ENCODE results near the gene ATMIN.

The ATMIN gene

DNA sequence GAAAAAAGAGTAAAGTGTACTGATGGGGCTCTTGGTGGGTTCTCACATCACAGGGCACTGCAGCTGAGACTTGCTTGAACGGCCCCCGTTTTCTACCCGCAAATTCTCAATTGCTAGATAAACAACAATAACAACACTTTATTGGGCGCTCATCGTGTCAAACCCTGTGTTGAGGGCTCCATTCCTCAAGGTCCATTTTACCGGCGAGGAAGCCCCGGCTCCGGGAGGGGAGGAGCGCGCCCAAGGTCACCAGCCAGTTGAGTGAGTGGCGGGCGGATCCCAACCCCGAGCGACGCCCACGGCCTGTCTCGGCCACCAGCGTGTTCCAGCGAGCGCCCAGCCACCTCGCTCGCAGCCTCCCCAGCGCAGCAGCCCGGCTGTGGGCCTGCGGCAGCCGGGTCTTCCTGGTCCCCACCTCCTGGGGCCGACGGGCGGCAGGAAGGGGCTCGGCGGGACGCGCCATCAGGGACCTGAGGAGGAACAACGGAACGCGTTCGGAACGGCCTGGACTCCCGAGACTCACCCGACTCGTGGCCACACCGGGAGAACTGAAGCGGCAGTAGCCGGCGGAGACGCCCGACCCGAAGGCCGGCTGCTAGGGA lies 29.3 kb upstream of the ATMIN start:
- peak; percentile 83 for DNase-seq

DNA sequence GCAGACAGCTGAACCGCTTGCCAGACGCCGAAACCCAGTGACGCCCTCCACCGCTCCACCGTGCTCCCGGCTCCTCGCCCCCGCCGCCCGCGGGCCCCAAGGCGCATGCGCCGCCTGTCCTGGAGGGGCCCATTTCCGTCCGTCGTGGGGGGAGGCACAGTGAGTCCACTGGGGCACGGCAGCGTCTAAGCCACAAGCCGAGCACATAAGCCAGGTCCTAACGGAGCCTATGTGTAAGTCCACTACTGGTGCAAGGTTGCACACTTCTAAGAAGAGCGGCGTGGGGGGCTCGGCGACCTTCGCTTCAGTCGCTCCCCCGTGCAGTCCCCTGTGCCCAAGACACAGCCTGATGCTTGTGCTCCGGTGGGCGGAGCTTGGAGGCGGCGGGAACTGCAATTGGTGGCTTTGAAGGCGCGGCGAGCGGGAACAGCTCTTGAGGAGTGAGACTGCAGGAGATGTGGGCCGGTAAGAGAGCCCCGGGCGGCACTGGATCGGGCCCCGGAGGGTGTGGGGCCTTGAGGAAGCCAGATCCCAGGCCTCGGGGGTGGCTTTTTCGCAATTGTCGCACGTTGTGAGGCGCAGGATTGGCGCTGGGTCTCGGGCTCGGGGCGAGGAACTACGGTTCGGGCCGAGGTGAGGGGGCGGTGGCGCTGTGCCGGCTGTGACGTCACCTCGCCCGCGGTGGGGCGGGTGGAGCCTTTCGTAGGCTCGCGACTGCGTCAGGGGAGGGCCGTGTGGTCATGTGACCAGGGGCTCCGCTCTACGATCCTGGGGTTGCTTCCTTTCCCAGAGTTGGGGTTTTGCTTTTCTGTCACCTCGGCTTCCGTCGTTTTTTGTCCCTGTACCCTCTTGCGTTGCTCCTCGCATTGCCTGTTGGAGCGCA lies 28.6 kb upstream of the ATMIN start, which contains the start of the genes CENPN and CMC2:
CENPN (plus strand) TSS at position 402 of the 883 bp plus-strand sequence. CDS start 4,726 bp downstream, outside the sequence.
CMC2 (minus strand) TSS at position 73 of the 883 bp plus-strand sequence. CDS start 9,491 bp downstream, outside the sequence.
- peak; percentile 98 for DNase-seq

DNA sequence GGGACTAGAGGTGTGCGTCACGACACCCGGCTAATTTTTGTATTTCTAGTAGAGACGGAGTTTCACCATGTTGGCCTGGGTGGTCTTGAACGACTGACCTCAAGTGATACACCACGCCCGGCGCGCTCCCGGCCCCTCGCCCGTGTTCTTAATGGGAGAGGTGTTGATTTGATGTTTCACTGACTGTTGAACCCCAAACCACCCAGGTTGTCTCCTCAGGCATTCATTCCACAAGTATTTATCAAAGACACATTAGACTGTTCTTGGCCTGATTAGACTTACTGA lies 27.2 kb upstream of the ATMIN start:
- no peak for DNase-seq

DNA sequence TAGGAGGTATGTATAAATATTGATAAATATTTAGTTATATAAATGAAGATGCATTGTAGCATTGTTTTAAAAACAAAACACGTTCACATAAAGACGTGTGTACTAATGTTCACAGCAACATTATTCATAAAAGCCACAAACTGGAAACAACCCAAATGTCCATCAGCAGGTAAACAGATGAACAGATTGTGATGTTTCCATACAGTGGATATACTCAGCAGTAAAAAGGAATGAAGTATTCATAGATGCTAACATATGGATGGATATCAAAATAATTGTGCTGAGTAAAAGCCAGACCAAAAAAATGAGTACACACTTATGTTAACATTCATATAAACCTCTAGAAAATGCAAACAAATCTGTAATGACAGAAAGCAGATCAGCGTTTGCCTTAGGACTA lies 22.7 kb upstream of the ATMIN start:
- no peak for DNase-seq

DNA sequence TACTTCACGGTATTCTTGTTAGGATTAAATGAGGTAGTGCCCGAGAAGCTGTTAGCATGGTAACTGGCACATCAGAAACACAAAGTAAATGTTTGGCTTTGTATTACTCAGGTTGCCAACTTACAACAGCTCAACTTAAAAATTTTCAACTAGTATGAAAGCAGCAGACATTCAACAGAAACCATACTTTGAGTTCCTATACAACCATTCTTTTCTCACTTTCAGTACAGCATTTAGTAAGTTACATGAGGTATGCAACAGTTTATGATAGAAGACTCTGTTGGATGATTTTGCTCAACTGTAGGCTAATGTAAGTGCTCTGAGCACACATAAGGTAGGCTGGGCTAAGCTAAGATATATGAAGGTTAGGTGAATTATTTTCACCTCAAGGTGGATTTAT lies 21.0 kb upstream of the ATMIN start:
- DNase-seq: no peak

DNA sequence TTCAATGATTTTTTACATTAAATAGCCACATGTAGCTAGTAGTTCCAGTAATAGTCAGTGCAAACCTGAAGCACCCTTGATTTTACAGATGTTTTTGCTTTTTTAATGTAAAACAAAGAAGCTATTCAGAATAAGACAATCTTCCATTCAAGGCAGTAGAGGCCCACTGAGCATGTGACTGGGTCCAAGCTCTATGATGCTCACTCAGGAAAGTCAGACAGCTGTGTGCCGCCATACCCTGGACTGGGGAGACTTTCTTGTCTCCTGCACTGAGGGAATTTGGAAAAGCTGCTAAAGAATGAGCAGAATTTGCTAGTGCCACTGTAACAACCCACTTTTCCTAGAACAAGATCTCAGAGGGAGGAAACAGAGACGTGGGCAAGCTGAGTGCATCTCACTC lies 17.1 kb upstream of the ATMIN start:
- no peak for DNase-seq

DNA sequence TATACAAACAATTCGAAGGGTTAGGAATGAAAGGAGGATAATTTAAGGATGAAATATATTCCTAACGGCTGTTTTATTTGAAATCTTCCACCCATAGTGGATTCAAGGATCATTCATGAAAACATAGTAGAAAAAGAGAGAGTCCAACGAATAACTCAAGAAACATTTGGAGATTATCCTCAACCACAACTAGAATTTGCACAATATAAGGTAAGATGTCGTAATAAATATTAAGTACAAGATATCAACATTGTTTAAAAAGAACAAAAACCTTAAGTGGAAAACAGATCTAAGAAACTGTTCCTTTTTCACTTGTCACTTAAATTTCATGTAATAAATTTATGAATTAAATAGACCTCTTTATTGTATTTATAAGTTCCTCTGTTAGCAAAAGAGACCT lies 9.2 kb upstream of the ATMIN start:
- DNase-seq: no peak

DNA sequence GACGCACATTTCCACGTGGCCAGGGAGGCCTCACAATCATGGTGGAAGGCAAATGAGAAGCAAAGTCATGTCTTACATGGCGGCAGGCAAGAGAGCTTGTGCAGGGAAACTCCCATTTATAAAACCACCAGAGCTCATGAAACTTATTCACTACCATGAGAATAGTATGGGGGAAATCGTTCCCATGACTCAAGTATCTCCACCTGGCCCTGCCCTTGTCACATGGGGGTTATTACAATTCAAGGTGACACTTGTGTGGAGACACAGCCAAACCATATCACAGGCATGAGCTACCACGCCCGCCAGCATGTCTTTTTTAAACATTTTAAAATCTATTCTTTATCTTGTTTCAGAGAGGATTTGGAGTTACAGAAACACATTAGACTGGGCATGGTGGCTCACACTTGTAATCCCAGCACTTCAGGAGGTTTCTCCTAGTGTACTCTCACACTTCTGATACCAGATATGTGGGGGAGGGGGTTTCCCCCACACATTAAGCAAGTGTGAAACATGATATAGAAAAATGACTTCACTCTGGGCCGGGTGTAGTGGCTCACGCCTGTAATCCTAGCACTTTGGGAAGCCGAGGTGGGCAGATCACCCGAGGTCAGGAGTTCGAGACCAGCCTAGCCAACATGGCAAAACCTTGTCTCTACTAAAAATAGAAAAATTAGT lies 5.6 kb upstream of the ATMIN start:
- DNase-seq: no peak

DNA sequence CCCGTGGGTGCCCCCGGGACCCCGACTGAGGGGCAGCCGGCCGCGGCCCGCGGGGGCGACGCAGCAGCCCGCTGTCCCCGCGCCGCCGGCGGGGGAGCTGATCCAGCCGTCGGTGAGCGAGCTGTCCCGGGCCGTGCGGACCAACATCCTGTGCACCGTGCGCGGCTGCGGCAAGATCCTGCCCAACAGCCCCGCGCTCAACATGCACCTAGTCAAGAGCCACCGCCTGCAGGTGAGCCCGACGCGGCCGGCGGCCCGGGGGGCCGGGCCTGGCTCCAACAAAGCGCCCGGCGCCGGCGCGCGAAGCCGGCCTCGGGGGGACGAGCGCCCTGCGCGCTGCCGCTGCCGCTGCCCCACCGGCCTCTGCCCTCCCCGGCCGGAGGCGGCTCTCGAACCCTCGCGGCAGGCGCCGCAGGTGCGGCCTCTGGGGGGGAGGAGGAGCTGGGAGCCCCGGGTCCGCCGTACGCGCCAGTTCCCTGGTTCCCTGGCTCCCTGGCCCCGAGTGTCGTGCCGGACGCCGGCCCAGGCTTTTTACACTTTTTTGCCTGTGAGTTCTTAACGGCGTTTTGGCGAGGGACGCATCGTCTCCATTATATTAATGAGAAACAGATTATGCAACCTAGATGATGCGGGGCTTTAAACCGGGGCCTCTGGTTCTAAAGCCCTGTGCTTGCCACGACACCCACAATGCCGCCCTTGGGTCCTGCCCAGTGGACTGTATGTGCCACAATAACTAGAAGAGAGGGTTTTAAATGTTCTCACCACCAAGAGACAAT lies 521 bp downstream of the ATMIN start:
- peak; percentile 46 for DNase-seq

DNA sequence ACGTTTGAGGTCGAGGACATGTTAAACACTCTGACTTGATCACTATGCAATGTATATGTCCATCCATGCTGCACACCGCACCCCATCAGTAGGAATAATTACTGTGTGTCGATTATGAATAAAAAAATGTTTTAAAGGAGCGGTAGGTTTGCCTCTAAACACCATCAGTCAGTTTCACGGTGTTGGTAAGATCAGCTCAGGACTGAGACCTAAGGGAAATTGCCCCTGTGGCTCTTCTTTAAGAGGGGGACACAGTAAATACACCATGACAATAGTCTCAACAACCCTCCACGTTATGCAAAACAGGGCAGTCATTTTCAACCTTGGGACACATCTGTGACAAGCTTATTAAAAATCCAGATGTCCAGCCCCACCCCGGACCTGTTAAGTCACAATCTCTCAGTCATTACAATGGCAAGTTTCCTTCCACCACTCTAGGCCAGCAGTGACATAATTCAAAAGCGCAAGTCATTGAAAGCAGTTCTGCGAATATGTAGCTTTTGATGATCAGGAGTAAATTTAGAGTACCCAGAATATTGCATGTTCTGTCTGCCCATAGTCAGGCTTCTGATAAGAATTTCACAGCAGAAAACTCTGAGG lies 1.2 kb downstream of the ATMIN start:
- peak; percentile 76 for DNase-seq

DNA sequence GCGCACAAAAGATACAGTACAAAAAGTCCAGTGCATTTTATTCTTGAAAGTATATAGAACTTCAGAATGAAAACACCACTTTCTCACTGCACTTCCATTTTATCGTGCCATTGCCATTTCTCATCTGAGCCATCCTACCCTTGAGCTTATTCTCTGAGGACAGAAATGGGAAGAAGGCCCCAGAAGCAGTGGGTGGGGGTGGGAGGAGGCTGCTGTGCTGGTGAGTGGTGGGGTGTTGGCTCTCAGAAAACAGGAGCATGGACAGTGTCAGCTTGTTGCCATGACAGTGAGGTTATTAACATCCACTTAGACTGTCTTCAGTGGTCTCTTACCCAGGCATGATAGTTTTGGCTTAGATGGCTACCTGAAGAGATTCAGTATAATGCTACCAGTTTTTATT lies 4.5 kb downstream of the ATMIN start:
- no peak for DNase-seq

DNA sequence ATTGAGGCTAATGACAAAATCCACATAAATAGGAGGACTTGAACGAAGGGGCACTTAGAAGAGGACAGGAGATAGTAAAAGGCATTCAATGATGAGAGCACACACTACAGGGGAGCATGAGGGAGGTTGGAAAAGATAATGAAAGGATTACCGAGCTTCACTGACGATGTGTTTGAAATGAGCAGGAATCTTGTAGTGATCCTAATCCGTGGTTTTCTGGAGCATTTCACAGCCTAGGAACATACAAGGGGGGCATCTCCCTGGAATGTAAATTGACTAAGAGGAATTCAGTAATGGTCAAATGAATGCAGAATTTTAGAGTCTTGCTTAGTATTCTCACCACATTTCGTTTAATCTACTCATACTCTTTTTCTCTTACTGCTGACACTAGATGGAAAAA lies 5.2 kb downstream of the ATMIN start:
- DNase-seq: no peak

DNA sequence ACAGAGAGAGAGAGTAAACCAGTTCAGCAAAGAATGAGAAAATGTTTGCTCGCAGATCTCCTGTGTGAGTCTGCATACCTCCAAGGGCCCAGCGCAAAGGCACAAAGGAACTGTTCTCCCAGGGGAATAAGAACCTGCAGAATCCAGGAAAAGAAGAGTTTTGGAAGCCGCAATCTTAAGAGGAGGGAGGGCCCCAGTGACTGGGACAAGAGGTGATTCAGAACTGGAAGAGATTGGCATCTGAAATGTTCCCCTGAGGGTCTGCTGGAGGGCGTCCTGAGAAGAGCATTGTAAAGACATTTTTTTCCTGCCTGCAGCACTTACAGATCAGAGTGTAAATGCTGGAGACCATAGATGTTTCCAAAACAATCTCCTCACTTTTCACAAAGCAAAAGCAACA lies 6.1 kb downstream of the ATMIN start:
- no peak for DNase-seq

DNA sequence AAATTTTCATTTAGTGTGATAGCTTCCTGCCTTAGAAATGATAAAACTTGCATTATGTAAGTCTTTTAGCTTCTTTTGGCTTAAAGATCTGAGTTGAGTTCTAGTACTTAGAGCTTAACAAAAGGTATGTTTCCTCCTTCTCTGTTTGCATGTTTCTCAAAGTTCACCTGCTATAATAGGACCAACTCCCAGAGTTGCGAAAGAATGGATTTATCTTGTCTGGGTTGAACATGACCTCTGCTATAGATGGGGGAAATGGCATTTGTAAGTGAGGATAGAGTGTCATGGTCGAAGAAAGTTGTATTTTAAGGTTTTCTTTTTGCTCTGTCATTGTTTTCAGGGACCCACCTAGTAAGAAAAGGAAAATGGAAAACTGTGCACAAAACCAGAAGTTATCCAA lies 7.2 kb downstream of the ATMIN start:
- no peak for DNase-seq

DNA sequence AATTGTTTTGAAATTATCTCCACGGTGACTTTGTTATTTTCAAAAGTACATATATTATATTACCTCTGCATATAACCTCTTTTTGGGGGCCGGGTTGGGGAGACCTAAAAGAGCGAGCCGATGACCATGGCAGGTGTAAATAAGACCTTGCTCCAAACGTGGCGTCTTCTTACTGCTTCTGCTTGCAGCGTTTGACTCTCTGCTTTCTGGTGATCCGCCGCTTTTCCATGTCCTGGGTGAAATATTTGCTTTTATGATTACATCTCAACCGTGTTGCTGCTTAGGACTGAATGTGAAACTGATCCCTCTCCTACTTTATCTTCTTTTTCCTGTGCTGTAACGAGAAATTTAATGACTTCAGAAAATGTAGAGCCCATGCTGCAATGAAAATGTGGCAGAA lies 18.1 kb downstream of the ATMIN start:
- no peak for DNase-seq

DNA sequence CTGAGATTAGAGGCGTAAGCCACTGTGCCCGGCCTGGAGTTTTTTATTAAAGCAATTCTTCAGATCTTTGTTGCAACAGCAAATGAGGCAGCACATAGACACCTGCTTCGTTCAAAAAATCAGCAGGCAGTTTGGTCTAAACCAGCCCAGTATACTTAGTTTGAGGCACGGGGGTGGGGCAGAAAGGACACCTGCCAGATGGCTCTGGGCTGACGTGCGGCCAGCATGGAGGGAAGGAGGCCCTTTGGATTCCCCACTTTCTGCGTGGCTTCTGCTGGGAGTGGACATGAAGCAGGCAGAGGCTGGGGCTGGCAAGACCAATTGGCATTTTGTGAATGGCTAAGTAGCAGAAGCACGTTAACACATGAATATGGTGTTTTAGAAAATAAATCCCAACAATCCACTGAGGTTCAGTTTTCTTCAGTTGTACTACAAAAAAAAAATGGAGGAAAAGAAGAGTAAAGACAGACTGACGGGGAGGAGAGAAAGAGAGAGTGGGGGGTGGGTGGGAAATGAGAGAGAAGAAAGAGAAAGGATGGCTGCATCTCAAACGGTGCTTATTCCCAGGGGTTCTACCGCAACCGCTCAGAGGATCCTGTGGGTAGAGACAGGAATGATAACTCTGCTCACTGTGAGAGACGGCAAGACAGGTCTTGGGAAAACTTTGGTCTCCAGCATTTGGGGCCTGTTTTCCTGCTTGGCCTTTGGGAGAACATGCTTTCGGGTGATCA lies 25.1 kb downstream of the ATMIN start:
- DNase-seq: no peak

DNA sequence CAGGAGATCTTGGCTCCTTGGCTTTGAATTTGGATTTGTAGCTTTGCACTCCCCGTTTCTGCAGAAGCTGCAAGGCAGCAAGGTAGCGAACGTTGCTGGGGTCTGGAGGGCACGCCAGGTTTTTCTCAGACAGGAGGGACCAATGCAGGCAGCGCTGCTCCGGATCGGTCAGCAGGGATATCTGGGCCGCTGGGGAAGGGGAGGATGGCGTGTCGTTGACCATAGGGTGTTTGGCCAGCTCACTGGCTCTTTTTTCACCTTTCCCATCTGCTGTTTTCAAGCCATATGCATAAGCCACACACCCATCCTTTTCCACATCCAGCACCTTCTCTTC lies 25.6 kb downstream of the ATMIN start:
- no peak for DNase-seq

DNA sequence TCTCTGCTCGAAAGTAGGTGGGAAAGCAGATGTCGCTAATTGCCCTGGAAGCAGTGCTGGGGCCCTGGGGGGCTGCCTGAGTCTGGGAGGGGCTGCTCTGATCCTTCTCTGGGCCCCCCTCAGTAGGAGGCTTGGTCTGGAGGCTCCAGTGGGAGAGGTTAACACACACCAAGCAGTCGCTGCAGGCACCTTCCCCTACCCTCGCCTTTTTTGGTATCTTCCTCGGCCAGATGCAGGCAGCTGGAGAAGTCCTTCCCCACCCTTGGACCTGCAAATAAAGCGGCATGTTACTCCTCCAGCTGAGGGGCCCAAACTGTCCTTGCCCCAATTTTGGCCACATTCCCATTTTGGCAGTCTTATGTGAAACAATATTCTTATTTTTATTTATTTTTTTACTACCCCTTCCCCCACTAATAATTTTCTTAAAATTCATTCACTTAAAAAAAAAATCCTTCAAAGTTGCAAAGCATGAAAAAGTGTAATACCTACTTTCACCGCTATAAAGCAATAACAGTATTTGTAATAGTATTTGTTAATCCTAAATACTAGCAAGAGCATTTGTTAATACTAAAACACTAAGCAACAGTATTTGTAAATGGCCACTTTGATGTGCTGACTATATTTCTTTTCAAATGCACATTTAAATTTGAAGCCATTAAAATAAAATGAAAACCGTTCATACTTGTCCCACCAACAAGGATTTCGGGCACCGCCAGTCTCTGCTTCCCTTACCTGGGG lies 26.4 kb downstream of the ATMIN start:
- no peak for DNase-seq

DNA sequence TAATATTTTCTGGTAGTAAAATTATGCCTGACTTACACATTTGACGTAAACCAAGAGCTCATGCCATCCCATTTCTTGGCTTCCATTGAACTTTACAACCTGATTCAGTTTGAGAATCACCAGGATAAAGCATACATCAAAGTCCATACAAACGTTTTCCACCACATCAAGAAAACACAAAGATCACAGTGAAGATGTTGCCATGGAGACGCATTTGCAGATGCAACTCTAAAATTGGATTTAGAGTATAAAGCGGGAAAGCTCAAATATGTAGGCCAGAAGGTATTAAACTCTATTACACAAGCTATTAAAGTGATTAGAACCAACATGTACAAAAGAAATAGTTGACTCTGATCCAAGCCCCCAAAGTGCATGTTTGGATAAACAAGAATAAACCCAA lies 31.0 kb downstream of the ATMIN start:
- no peak for DNase-seq

DNA sequence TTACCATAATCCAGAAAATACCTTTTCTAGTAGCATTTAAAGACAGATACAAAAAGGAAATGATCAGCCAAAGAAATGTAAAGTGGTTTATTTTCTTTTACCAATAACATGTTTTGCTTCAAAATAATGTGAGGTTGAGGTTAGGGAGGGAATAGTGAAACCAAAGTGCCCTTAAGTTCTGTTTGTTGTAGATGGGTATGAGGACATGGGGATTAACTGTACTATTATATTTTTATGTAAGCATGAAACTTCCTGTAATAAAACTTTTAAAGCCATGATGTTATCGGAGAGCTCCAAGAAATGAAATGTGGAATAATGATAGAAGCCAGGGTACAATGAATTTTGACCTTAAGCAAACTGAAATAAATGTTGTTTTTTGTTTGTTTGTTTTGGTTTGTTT lies 31.5 kb downstream of the ATMIN start:
- no peak for DNase-seq

DNA sequence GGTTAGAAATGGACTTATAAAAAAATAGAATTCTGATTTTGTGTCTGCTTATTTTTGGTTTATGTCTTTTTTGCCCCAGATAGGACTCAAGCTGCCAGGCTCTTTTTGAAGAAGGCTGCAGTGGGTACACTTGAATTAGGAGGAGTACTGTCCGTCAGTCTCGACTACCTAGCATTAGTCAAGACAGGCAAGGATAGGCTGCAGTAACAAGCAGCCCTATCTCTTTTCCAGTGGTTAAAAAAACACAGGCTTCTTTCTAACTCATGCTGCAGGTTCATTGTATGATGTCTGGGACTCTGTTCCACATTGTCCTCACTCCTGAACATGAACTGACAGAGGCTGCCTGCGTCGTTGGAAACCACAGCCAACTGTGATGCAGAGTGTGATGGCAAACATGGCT lies 33.4 kb downstream of the ATMIN start:
- no peak for DNase-seq

DNA sequence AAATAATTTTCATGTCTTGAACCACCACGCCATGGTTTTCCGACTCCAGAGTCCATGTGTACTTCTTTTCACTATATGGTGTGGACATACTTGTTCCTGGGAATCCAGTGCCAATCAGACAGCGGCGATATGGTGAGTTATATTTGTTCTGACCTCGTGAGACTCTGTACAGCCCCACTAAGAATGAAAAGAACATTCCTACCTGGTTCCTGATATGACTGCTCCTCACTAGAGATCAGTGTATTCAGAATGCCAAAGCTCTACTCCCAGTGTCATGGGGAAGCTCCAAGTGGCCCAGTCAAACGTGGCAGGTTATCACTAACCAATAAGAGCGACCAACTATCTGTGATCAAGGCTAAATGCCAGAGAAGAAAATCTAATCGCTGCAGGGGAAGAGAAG lies 35.3 kb downstream of the ATMIN start:
- DNase-seq: no peak
